HG02798 (cell line): ENCODE data around the gene ACOT8.
"Not testable (repeated sequence)": the region's sequence is repeated elsewhere in the genome, so short reads cannot be mapped to it uniquely, and the experiment has no call there.

ENCODE experiments used
- ATAC-seq: cut with Tn5 transposase; IDR thresholded peaks from one replicate; pipeline ENCODE4 v1.9.1; 2021; ENCODE audit warnings: mild to moderate bottlenecking; ENCODE audit not compliant: unreplicated experiment, poor library complexity

ACOT8 gene

GRCh38 chr20:45832619-45833018 is 24.6 kb downstream of the ACOT8 start:
- ATAC-seq = no peak

- not testable (repeated sequence) for ATAC-seq
Observed at GRCh38 chr20:45829673-45830106, 27.5 kb downstream of the ACOT8 start.

DNA sequence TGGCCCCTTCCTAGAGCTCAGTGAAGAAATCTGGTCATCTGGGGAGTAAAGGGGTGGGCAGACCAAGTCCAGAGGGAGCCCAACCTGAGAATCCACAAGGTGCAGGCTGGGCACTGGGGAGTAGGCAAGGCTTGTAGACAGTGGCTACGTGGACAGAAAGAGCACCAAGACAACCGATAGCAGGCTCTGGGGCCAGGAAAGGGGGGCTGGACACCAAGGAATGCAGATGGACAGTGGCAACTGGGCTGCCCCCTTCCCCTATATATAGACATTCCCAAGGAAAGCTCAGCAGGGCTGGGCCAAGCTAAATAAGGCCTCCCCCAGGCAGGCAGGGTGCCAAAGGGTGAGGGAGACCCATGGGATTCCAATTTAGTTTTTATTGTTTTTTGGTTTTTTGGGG is 28.6 kb downstream of the ACOT8 start:
- ATAC-seq = no peak

DNA sequence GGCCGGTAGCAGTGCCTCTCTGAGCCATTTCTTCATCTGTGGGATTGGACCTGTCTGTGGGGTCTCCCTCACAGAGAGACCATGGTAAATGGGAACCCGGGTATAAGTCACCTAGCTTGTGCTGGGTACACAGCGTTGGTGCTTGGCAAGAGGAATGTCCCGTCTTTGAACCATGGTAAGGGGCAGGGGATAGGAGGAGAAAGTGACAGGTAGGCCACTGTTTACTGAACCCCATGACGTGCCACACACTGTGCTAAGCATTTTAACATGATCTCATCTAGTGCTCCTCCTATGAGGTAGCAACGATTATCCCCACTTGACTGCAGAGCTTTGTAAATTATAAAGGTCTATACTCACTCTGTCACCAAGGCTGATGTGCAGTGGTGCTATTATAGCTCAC is 29.5 kb downstream of the ACOT8 start:
- no peak for ATAC-seq

GRCh38 chr20:45827030-45827652 is 30.1 kb downstream of the ACOT8 start, which contains the start of gene TNNC2:
TNNC2 (minus strand) TSS chr20:45827312; CDS start chr20:45827248, 64 bp downstream.
- ATAC-seq = no peak

DNA sequence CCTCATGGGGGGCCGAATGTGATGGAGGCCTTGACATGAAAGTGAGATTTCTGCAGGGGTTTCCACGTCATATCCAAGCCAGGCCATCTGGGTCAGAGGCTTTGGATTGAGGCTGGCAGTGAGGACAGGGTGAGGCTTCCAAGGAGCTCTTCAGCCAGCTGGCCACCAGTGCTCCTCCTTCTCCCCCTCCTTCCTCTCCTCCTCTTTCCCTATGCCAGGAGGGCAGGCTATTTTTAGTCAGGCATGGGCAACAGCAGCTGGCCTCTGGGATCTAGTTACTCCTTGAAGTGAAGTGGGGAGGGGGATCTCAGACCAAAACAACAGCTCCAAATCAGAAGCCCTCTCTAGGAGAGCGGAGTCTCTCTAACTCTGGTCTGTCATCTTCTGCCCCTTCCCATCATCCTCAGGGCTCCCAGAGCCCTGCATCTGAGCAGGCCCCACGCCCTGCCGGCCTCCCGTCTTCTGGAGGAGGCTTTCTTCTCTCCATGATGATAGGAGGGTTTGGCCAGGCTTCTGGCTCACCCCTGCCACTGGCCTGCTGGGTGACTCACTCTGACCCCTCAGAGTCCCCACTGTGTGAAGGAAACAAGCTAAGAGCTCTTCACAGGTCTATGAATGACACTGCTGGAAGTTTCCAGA is 30.7 kb downstream of the ACOT8 start:
- ATAC-seq = no peak

DNA sequence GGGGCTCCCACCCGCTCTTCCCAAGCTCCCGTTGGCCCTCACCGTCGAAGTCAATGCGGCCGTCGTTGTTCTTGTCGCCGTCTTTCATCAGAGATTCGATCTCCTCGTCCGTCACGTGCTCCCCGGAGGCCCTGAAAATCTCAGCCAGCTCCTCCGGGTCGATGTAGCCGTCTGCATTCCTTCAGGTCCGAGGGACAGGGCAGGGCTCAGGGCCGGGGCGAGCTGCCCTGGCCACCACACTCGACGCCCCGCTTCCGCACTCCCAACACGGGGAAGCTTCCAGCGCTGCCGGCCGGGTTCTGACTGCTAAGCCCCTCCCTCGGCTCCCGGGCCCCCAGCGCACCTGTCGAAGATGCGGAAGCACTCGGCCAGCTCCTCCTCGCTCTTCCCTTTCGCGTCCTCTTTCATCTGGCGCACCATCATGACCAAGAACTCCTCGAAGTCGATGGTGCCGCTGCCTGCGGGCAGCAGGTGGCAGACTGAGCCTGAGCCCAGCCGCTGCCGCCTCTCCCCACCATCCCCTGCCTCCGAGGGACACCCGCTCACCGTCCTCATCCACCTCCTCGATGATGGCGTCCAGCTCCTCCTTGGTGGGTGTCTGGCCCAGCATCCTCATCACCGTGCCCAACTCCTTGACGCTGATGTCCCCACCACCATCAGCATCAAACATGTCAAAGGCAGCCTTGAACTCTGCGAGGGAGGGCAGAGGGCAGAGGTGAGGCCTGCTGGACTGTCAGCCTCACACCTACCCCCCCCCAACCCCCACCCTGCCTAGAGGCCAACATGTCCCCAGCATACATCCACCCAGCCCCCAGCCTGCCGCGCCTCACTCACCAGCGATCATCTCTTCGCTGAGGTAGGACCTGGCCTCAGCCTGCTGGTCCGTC is 33.0 kb downstream of the ACOT8 start:
- ATAC-seq = no peak

GRCh38 chr20:45822857-45823256 is 34.3 kb downstream of the ACOT8 start:
- ATAC-seq = no peak

- ATAC-seq = no peak
Observed at GRCh38 chr20:45821947-45822346, 35.2 kb downstream of the ACOT8 start.

- ATAC-seq = no peak
Observed at GRCh38 chr20:45819466-45819865, 37.7 kb downstream of the ACOT8 start.

- no peak for ATAC-seq
Observed at GRCh38 chr20:45818239-45818638, 39.0 kb downstream of the ACOT8 start.

DNA sequence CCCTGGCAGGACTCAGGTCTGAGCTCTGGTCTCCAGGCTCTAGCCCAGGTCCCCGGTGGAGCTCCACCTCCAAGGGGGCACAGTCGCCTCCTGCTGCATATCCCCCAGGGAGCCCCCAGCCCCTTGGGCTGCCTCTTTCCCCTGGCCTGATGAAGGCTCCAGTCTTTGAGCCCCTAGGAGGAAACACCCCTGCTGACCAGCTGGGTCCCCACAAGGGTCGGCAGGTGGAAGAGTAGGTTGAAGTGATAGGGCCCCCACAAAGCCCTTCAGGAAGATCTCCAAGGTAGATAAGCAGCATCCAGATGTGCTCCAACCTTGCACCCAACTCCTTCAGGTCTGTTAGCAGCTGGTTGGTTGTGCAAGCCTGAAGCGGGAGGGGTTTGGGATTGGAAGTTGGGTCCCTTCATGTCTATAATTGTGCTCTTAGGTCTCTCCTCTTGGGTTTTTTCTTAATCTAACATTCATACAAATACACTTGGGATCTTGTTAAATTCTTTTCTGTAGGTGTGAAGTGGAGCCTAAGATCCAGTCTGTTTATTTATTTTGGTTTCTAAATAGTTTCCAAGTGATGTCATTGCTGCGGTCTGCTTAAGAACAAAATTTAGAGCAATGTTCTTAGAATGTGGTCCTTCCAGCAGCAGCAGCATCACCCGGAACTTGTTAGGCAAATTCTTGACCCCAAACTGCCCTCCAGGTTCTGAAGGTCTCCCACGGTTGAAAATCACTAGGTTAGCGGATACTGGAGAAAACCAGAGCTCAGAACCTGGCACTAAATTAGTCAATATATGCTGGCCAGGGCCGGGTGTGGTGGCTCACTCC is 39.6 kb downstream of the ACOT8 start:
- no peak for ATAC-seq

DNA sequence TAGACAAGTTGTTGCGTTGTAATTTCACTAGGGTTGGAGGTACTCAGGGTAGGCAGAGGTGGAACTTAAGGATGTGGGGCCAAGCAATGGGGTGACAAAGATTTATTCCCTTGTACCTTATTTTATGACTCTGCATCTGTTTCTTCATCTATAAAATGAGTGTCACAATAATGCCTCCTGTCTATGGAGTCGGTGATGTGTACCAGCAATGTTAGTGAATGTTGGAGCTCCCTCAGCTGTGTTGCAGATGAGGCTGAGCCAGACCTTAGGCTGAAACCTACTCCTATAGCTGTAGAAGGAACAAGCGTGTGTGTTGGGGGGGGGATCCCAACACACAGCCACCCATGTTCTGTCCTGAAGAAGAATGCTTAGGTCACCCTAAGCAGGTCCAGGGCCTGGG is 40.2 kb downstream of the ACOT8 start:
- ATAC-seq = no peak

- ATAC-seq = no peak
Observed at GRCh38 chr20:45814314-45814713, 42.9 kb downstream of the ACOT8 start.

GRCh38 chr20:45813489-45813888 is 43.7 kb downstream of the ACOT8 start:
- no peak for ATAC-seq

DNA sequence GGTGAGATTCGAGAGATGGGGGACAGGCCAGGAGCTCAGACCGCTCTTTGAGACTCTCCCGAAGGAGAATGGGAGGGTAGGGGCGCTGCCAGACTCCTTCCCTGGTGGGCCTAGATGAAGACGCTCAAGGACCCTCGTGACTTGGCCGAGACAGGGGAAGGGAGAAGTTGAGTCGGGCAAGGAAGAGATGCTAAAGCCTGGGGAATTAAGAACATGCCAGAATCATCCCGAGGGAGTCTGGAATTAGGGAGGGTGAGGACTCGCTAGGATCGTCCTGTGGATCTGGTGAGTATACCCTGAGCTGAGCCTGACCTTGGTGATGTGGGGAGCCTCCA is 44.2 kb downstream of the ACOT8 start:
- no peak for ATAC-seq

- ATAC-seq = peak; percentile 99
Observed at GRCh38 chr20:45812157-45813005, 44.8 kb downstream of the ACOT8 start, which contains the start of gene UBE2C. UBE2C (plus strand) TSS chr20:45812644; CDS start chr20:45812696, 52 bp downstream.

GRCh38 chr20:45810191-45810970 is 46.8 kb downstream of the ACOT8 start:
- no peak for ATAC-seq

DNA sequence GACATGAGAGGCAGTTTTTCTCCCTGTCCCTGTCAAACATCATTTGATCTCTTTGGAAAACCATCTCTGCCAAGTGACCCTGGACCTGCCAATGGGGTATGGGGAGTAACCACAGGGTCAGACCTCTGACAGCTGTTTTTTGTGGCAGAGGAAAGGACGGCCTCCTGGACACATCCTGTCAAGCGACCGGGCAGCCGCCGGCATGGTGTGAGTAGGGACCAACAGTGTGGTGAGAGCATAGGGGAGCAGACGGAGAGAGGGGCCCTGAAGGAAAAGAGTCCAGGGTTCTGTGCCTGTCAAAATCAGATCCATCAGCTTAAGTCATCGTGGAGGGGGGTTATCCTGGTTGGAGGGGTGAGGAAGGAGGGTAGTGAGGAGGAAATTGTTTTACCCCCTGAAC is 55.3 kb downstream of the ACOT8 start:
- no peak for ATAC-seq
